Measurements from ENCODE around the gene RAB3GAP1.

Gene RAB3GAP1

DNA sequence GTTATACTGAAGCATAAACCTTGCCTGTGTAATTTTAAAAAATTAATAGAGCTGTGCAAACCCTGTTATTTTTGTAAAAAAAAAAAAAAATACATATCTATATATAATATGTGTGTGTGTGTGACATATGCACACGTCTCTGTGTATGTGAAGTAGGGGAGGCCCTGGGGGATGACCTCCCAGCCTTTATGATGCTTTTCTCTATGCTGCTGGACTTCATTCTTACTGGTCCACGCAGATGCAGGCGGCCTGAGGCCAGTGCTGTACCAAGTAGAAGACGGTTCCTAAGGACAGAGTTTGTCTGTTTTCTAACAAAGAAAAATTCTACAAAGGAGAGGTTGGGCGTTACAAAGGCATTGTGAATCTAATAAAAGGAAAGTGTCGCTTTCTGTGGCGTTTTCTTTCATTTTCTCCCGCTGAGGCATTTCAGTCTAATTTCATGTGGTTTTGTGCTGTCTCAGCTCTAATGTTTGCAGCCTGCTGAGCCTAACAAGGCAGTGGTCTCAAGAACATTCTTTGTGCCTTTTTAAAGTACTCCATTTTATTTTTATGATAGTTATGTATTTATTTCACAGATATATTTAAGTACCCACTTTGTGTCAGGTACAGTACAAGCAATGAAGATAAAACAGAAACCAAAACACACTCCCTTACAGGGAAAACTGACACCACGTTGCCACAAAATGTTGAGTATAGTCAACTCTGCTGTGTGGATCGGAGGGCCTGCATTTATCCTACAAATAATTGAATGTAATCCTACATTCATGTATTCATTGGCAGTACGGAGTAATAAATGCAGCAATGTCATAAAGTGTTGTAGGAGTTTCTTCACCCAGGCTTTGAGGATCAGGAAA is 118.0 kb downstream of the RAB3GAP1 start:
- no peak for DNase-seq

DNA sequence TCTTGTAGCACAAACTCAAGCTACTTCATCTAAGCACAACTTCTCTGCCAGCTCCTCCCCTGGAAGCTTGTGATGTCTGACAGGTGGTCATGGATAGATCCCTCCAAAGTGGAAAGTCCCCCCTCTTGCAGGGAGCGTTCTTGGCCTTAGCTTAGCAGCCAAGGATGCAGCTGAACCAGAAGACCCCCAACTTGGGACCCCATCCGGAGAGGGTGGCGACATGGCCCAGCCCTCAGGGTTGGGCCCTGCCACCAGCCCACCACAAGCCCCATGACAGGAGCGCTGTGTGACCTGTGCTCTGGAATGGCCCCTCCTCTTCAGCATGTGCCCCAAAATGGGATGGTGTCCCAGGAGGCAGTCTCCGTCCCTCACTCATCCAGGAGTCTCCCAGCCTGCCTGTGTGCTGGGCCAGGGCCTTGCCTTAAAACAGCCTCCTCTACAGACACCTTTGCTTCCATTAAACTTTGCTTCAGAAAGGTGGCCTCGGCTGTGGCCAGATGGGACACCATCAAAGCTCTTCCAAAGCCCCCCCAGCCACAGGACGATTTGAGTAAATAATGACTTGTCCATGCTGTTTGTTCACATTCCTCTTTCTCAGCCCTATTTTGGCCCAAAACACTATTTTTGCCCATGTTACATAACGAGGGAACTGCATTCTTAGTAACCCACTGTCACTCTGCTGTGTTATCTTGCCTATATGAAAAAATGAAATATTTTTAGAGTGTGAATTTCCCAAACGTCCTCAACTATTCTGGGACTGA is 122.1 kb downstream of the RAB3GAP1 start:
- no peak for DNase-seq

DNA sequence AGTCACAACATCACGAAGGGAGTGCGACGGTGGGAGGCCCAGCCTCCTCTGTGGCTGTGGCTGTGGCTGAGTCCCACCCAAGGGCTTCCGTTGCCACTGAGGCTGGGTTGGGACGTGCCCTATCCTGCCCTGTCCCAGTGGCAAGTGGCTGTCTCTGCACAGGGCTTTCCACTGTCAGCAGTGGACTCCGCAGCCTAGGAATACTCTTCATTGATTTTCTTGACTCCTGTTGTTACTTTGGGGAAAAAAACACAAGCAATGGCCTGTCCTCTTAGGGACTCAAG is 122.7 kb downstream of the RAB3GAP1 start:
- no peak for DNase-seq

DNA sequence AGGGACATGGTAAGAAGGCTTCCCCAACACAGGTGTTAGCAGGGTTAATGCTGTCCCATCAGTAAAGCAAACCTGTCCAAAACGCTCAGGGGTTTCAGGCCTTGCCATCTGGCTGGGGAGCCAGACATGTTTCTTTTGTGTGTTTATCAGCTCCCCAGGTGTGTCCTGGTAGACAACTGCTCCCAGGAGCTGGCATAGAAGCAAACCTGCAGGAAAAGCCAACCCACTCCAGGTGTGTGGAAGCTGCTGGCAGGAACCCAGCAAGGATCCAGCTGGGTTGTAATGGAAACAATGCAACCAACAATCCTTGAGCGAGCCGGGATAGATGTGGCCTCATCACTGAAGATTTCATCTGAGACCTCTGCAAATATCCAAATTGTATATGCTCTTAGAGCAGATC is 123.1 kb downstream of the RAB3GAP1 start:
- no peak for DNase-seq

DNA sequence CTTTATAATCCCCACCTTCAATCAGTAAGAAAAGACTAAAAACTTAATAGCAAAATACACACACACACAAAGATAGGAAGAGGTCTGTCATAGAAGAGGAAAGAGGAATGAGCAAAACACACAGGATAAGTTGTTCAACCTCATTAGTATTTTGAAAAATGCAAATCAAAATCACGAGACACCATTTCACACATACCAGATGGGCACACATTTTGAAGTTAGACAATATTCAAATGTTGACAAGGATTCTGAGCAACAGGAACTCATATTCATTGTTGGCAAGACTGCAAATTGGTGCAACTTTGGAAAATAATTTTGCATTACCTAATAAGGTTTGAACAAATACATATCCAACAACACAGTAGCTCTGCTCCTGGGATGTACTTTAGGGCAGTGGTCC is 127.6 kb downstream of the RAB3GAP1 start:
- no peak for DNase-seq

DNA sequence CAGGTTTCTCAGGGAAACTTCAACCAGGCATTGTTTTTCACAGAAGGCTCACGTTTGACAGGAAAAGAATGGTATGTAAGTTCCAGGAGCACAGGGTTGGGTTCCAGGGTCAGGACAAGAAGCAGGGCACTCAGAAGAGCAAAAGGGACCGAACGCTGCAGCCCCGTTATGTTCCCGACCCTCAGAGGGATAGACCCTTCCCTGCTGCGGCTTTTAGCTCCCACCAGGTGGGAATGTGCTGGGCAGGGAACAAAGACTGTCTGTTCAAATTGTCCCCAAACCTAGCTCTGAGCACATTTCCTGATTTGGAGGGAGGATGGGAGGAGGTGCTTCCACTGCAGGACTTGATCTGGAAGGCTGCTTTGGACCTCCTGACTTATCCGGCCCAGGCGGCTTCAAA is 130.1 kb downstream of the RAB3GAP1 start:
- DNase-seq = peak; percentile 44

DNA sequence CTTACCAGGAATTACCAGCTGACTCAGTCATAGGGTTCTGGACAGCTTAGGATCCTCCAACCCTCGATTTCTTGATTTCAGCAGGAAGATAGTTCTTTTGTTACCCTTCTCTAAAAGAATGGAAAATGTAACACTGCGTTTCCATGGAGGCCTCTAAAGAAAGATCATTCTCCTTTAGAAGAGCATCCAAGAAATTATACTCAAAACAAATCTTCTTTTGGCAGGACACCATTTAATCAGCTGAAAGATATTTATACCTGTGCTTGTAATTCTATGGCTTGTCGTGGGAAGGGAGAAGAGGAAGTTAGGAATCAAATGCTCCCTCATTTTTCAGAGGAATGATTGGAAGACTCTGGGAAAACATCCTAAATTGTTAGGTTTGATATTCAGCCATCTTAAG is 130.5 kb downstream of the RAB3GAP1 start:
- no peak for DNase-seq

DNA sequence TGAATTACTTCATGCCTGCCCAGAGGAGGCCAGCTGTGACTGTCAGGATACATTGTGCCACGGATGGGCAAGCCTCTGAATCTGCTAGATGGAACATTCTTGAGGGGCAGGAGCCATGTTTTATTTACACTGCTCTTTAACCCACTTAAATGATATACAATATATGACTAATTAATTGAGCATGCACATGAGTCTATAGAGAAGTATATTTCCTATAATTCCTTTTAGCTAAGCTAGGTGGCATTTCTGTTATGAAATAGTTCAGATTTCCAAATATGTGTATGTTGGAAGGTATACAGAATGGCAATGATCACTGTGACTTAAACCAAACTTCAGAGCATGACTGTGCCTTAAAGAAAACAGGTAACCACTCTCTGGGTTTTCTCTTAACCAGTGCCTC is 131.7 kb downstream of the RAB3GAP1 start:
- peak; percentile 80 for DNase-seq

DNA sequence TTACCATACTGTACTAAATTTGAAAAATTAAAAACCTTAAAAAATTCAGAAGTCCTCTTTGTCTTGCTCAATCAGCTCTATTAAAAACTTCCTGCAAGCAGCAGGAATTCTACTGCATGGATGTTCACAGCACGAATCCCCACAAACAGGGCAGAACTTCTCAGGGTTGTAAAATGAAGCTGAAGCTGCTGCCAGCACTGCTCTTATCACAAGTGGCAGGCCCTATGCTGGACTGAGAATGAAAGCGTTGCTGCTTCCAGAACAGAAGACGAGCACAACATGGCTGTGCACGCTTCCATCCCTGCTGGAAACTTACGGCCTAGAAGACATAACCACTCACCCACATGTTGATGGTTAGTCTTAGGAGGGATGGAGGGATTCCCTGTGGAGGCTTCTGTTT is 134.0 kb downstream of the RAB3GAP1 start:
- DNase-seq = no peak

DNA sequence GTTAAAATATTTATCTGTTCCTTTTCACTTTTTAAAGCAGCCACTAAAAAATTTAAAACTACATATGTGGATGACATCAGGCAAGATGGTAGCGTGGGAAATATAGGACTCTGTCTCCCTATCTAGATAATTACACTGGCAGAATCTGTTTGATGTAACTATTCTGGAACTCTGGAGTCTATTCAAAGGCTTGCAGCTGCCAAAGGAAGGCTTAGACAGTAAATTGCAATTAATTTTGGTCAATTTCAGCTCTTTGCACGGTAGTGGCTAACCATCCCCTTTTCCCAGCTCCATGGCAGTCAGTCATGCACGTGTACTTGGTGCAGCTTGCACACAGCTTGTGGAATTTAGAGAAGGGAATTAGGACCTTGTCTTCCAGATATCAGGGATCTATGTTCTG is 135.2 kb downstream of the RAB3GAP1 start:
- DNase-seq = no peak

DNA sequence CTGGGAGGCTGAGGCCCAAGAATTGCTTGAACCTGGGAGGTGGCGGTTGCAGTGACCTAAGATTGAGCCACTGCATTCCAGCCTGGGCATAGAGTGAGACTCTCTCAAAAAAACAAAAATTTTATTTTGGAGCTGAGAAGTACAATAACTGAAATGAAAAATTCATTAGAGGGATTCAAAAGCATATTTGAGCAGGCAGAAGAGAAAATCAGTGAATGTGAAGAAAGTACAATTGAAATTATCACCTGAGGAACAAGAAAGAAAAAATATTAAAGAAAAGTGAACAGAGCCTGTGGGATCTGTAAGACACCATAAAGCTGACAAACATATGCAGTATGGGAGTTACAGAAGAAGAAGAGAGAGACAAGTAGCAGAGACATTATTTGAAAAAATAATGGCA is 137.1 kb downstream of the RAB3GAP1 start:
- no peak for DNase-seq

DNA sequence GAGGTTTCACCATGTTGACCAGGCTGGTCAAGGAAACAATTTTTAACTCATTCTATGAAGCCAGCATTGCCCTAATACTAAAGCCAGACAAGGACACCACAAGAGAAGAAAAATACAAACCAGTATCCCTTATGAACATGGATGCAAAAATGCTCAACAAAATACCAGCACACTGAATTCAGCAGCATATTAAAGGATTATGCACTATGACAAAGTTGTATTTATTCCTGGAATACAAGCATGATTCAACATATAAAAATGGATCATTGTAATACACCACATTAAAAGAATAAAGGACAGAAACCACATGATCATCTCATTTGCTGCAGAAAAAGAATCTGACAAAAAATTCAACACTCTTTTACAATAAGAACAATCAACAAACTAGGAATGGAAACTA is 138.7 kb downstream of the RAB3GAP1 start:
- DNase-seq = no peak

DNA sequence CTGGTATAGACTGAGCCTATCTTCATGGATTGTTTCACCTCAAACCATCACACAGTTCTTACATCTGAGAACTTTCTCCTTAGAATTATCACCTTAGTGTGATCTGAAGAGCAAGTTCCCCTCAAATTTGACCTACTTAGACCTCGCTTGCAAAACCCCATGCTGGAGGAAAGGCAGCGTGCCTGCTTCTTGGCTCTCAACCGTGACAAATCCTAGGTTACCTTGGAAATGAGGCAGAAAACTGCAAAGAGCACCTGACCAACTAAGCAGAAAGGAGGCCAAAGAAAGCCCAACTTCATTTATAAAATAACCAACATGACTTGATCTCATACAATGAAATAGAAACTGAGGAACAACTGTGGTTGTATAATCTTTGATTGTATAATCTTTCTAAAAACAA is 146.4 kb downstream of the RAB3GAP1 start:
- DNase-seq = no peak

DNA sequence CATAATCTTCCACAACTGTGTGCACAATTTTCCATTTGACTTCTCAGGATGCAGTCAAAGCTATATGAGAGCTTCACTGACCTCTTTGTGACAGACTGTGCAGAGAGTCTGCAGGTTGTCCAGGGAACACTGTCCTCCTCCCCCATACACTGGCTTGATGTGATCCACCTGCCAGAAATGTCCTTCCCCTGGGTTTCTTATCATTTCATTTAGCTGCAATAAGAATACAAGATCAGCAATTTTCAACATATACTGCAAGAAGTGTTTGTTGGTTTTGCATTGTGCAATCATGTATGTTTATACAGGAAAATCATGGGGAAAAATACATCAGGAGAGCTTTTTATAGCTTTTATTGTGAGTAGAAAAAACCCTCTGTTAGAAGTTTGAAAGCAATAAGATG is 150.7 kb downstream of the RAB3GAP1 start:
- no peak for DNase-seq

DNA sequence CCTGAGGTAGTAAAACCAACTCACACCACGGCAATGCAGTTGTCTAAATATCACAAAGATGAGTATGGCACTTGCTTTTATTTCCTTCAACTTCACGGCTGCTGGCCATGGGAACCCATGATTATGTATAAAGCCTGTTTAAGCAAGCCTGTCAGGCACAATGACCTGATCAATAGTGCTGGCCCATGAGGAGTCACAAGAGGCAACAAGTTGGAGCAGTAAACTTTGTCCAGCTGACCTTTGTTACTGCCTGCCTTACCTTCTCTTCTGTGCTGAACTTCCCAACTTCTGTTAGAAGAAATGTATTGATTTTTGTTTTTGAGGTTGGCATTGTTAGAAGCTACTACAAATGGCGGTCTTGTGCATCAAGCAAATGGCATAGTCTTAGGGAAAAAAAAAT is 151.9 kb downstream of the RAB3GAP1 start:
- DNase-seq = no peak

DNA sequence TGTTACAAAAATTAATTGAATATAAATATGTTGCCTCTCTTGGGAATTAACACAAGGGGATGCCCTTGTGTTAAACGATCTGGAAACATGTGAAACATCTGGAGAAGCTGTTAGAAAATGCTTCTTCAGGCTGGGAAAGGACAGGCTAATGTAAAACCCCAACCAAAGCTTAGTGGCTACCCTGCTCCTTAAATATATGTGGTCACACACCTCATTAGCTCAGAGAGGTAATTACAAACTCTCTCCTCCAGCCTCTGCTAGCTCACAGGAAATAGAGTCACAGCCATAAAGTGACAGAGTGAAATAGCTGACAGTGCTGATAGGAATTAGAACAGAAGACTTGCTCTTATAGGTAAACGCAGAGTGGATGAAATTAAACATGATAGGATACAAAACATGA is 155.9 kb downstream of the RAB3GAP1 start:
- DNase-seq = no peak

DNA sequence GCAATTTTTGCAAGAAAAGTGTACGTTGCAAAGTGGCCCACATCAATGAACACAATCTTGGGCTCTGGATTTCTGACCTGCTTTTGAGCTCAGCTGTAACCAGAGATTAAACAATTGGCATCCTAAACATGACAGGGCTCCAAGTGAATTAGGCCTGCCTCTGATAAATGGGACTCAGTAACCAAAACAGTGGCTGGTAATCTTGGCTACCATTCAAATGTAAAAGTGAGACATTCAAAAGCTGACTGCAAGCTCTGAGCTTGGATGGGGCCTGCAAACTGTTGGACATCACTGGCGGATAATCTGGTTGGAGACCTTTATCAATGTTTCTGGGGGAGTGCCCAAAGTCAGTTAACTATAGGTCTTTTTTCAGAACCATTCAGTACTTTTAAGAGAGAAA is 160.7 kb downstream of the RAB3GAP1 start:
- no peak for DNase-seq

DNA sequence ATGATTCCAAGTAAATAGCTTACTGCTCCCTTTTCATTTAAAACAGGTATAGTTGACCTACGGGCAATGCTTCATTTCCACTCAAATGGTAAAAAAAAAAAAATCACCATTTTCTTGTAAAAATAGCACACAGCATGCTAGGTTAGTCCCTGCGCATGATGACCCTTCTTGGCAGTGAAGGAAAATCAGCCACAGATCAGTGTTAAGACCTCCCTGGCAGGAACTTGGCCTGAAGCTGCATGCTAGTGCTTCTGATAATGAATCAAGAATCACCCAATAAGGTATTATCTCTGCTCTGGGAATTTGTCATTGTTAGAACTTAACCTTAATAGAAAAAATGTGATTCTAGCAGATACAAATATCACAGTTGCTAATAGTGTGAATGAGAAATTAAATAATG is 166.3 kb downstream of the RAB3GAP1 start:
- no peak for DNase-seq

DNA sequence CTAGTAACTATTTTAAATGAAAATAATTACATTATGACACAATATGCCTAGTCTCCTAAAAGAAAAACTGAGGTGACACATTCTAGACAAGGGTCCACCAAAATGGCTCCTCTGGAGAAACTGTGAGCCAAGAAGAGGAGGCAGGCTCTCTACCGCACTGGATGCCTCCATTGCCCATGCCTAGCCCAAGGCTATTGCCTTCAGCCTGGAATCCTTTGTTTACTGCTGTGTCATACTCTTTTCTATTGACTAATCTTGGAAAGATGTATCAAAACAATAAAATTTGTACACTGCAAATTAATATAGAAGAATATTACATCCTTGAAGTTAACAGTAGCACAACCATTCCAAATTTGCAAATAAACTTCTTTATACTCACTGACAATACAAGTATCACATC is 167.1 kb downstream of the RAB3GAP1 start:
- no peak for DNase-seq

Data from eye (tissue), 1 donor.